ENCODE results near the gene UBAC2.

UBAC2 gene, protein sequence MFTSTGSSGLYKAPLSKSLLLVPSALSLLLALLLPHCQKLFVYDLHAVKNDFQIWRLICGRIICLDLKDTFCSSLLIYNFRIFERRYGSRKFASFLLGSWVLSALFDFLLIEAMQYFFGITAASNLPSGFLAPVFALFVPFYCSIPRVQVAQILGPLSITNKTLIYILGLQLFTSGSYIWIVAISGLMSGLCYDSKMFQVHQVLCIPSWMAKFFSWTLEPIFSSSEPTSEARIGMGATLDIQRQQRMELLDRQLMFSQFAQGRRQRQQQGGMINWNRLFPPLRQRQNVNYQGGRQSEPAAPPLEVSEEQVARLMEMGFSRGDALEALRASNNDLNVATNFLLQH

DNA sequence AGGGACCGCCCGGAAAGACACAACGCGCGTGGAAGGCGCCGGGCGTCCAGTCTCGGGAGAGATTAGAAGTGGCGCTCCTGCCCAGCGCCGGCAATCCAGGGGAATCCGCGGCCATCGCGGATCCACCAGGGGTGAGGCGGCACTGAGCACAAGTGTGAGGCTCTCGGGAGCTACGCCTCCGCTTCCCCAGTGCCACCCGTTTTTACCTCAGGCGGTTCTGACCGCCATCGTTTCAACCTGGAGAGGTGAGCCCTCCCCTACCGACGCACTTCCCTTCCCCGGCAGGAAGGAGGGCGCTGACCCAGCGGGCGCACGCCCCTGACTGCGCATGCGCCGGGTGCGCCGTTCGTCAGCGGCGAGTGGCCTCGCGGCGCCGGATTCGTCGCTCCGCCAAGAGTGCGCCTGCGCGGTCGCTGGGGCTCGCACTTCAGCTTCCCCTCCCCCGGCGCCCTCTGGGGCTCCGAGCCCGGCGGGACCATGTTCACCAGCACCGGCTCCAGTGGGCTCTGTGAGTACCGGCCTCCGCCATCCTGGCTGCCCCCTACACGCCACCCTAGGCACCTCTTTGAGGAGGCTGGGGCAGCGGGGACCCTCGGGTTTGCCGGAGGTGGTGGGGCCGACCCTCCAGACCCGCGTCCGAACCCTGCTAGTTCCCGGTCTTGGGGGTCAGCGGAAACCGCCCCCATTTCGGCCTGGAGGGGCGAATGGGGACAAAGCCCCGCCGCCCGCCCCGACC, at the start of gene UBAC2:
Gene UBAC2, plus strand, starts transcription at position 423 of the 736 bp plus-strand sequence. Its CDS starts 55 bp downstream, at position 478.
- DNase-seq (ENCODE audit: low read depth): peak; percentile 86

DNA sequence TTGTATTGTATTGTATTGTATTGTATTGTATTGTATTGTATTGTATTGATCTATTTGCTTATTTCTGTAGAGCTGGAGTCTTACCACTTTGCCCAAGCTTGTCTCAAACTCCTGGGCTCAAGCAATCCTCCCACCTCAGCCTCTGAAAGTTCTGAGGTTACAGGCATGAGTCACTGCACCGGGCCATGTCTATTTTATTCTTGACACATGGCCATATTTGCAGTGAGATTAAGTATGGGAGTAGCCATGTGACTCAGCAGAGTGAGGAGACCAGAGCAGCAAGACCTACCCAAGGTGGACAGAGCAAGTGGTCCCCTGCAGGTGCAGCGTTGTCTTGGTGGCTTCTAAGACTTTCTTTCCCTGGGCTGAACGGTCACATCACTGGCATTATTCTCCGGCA, 49.1 kb upstream of the UBAC2 start:
- DNase-seq (ENCODE audit: low read depth): peak; percentile 86

GRCh38 chr13:99153219-99153618, 47.4 kb upstream of the UBAC2 start:
- DNase-seq (ENCODE audit: low read depth): peak; percentile 14

- no peak for DNase-seq (ENCODE audit: low read depth)
These were observed 46.6 kb upstream of the UBAC2 start for GRCh38 chr13:99154064-99154463.

DNA sequence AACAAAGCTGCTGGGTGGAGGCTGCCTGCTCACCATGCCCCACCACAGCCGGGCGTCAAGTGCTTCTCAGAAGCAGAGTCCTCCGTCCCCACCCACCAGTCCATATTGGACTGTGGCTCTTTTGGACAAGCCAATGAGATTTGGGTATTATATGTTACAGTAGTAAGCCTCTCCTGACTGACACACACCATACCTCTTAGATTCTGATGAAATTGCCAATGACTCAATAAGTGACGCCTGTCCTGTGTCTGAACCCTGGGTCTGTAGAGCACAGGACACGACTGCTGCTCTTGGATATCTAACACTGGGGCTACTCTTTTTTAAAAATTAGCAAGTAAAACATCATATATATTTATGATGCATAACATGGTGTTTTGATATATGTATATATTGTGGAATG, 44.8 kb upstream of the UBAC2 start:
- no peak for DNase-seq (ENCODE audit: low read depth)

GRCh38 chr13:99157046-99157445, 43.6 kb upstream of the UBAC2 start:
- DNase-seq (ENCODE audit: low read depth): no peak

DNA sequence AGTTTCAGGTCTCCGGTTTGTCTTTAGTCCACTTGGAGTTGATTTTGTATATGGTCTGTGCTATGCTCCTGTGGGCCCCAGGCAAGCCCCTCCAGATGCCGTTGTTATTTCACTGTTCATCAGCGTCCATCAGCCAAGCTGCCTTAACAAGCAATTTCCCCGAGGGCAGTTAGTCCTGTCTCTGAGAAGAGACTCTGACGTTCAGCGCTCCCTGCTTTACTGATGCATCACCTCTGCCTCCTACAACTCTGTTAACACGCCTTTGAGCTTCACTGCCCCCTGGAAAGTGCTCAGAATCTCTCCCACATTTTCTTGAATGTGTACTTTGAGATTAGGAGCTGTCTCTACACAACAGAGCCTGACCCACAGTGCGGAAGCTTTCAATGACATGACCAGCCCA, 41.8 kb upstream of the UBAC2 start:
- no peak for DNase-seq (ENCODE audit: low read depth)

GRCh38 chr13:99159331-99160061, 41.2 kb upstream of the UBAC2 start:
- no peak for DNase-seq (ENCODE audit: low read depth)

DNA sequence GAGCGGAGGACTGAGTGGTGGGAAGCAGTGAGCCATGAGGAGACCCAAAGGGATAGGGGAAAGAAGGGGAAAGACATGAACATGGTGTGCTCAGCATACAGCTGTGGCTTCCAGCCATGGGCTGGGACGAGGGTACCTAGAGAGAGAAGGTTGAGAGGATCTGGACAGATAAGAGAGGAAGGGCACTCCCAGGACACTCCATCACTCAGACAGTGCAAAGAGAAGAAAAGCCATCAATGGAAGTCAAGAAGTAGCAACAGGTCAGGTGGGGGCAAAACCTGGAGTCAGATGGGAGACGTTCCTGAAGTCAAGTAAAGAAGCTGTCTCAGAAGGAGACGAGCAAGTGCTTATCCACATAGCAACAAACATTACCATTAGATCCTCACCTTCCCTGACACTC, 40.2 kb upstream of the UBAC2 start:
- no peak for DNase-seq (ENCODE audit: low read depth)

DNA sequence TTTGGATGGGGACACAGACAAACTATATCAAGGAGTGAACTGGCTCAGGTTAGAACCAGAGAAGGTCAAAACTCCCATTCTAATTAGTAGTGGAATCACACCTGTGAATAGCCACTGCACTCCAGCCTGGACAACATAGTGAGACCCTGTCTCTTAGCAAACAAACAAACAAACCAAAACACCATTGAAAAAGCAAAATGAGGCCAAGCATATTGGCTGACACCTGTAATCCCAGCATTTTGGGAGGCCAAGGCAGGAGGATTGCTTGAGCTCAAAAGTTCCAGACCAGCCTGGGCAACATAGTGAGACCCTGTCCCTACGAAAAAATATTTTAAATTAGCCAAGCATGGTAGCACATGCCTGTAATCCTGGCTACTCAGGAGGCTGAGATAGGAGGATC, 39.1 kb upstream of the UBAC2 start:
- no peak for DNase-seq (ENCODE audit: low read depth)

DNA sequence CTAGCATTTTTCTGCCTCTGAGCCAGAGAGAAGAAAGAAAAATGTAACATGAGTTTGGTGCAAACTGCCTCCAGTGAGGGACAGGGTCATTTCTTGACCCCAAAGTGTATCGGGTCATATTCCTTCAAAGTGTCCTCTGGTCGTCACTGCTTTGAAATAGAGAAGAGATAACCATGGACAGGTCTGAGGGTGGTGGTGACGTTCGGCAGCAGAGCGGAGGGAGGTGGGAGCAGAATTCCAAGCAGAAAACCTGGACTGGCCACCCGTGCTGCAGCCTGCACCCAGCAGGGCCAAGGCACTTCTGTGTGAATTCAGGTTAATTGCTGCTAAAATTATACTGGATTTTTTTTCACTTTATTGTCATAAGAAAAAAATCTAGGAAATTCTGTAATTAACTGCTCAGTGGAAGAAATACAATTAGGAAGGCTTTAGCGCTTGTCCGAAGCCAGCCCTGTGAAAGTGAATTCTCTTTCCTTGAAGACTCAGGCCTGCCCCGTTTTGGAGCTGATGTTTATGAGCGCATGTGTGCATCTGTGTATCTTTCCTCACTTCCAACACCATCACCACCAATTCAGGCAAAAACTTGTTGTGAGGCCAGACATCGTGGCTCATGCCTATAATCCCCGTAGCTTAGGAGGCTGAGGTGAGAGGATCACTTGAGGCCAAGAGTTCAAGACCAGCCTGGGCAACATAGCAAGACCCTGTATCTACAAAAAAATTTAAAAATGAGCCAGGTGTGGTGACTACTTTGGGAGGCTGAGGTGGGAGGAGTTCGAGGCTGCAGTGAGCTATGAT, 37.9 kb upstream of the UBAC2 start:
- DNase-seq (ENCODE audit: low read depth): no peak

DNA sequence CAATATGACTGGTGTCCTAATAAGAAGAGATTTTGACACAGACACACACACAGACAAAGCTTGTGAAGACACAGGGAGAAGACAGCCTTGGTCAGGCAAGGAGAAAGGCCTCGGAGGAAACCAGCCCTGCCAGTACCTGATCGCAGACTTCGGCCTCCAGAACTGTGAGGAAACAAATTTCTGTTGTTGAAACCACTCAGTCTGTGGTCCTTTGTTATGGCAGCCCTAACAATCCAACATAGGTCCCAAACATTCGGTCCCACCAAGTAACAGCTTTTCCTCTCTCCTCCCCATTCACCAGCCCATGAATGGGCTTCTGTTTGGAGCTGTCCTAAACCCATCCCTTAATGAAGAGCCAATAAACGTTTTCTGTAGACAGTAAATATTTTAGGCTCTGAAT, 36.4 kb upstream of the UBAC2 start:
- DNase-seq (ENCODE audit: low read depth): no peak

- DNase-seq (ENCODE audit: low read depth): peak; percentile 29
These were observed 34.7 kb upstream of the UBAC2 start for GRCh38 chr13:99165753-99166587.

DNA sequence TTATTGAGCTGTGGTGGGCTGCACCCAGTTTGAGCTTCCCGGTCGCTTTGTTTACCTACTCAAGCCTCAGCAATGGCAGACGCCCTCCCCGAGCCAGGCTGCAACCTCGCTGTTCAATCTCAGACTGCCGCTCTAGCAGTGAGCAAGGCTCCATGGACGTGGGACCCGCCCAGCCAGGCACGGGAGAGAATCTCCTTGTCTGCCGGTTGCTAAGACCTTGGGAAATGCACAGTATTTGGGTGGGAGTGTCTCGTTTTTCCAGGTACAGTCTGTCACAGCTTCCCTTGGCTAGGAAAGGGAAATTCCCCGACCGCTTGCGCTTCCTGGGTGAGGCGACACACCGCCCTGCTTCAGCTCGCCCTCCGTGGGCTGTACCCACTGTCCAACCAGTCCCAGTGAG, 27.7 kb upstream of the UBAC2 start:
- DNase-seq (ENCODE audit: low read depth): no peak

DNA sequence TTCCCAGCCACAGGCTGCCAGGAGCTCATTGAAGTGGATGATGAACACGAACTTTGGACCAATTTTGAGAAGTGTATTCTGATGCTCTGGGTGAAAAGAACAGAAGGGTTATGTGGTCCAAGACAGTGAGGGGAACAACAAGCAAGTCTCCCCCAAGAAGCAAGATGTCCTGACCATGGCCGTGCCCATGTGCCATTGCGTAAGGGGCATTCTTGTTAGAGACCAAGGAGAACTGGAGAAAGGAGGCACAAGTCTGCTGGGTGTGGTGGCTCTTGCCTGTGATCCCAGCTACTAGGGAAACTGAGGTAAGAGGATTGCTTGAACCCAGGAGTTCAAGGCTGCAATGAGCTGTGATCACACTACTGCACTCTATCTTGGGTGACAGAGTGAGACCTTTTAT, 27.0 kb upstream of the UBAC2 start:
- no peak for DNase-seq (ENCODE audit: low read depth)

GRCh38 chr13:99174533-99175100, 26.0 kb upstream of the UBAC2 start:
- peak; percentile 17 for DNase-seq (ENCODE audit: low read depth)

GRCh38 chr13:99176309-99177276, 24.1 kb upstream of the UBAC2 start:
- DNase-seq (ENCODE audit: low read depth): peak; percentile 47

- no peak for DNase-seq (ENCODE audit: low read depth)
These were observed 22.0 kb upstream of the UBAC2 start for GRCh38 chr13:99178636-99179035.

- no peak for DNase-seq (ENCODE audit: low read depth)
These were observed 21.2 kb upstream of the UBAC2 start for GRCh38 chr13:99179460-99179859.

GRCh38 chr13:99182439-99182838, 18.2 kb upstream of the UBAC2 start:
- DNase-seq (ENCODE audit: low read depth): no peak
